ENCODE results near the gene NRG2.

DNA sequence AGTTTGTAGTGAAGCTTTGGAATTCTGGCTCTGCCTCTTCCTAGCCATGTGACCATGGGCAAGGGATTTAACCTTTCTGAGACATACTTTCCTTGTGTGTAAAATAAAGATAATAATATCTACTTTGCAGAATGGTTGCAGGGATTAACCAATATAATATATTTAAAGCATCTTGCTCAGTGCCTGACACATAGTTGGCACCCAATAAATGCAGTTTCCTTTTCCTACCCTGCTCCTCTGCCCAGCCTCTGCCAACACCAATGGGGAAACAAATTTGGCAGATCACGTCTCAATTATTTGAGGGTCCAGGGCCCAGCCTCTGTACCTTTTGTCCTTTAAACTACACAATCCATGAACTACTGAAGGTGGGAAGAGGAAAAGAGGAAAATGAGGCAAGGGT, 91.1 kb downstream of the NRG2 start:
- TF ChIP-seq, protein P1, sequence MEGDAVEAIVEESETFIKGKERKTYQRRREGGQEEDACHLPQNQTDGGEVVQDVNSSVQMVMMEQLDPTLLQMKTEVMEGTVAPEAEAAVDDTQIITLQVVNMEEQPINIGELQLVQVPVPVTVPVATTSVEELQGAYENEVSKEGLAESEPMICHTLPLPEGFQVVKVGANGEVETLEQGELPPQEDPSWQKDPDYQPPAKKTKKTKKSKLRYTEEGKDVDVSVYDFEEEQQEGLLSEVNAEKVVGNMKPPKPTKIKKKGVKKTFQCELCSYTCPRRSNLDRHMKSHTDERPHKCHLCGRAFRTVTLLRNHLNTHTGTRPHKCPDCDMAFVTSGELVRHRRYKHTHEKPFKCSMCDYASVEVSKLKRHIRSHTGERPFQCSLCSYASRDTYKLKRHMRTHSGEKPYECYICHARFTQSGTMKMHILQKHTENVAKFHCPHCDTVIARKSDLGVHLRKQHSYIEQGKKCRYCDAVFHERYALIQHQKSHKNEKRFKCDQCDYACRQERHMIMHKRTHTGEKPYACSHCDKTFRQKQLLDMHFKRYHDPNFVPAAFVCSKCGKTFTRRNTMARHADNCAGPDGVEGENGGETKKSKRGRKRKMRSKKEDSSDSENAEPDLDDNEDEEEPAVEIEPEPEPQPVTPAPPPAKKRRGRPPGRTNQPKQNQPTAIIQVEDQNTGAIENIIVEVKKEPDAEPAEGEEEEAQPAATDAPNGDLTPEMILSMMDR (conservative IDR thresholded peaks at IDR 0.05; ENCODE audit: low read depth in 2 of 2): no peak
- TF ChIP-seq, protein P2, sequence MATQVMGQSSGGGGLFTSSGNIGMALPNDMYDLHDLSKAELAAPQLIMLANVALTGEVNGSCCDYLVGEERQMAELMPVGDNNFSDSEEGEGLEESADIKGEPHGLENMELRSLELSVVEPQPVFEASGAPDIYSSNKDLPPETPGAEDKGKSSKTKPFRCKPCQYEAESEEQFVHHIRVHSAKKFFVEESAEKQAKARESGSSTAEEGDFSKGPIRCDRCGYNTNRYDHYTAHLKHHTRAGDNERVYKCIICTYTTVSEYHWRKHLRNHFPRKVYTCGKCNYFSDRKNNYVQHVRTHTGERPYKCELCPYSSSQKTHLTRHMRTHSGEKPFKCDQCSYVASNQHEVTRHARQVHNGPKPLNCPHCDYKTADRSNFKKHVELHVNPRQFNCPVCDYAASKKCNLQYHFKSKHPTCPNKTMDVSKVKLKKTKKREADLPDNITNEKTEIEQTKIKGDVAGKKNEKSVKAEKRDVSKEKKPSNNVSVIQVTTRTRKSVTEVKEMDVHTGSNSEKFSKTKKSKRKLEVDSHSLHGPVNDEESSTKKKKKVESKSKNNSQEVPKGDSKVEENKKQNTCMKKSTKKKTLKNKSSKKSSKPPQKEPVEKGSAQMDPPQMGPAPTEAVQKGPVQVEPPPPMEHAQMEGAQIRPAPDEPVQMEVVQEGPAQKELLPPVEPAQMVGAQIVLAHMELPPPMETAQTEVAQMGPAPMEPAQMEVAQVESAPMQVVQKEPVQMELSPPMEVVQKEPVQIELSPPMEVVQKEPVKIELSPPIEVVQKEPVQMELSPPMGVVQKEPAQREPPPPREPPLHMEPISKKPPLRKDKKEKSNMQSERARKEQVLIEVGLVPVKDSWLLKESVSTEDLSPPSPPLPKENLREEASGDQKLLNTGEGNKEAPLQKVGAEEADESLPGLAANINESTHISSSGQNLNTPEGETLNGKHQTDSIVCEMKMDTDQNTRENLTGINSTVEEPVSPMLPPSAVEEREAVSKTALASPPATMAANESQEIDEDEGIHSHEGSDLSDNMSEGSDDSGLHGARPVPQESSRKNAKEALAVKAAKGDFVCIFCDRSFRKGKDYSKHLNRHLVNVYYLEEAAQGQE (IDR thresholded peaks at IDR 0.05; ENCODE audit: unreplicated experiment): no peak
- TF ChIP-seq EZH2 (IDR thresholded peaks at IDR 0.05; ENCODE audit: low read depth, unreplicated experiment) (no peak), POLR2AphosphoS5 (IDR thresholded peaks at IDR 0.05; ENCODE audit: low read depth) (no peak)

Measured in GM23338 (cell line).